OCI-LY7 (cell line): ENCODE results near the gene PDRG1.

Experiments
- CTCF ChIP-seq: fragments of 200-600 bp; sonication (generic); conservative IDR thresholded peaks from 2 replicates; pipeline ENCODE4 v1.5.1; 2014; ENCODE audit warnings: mild to moderate bottlenecking, antibody characterized with exemption, low read length, moderate library complexity, mixed read lengths
- EZH2phosphoT487 ChIP-seq: fragments of 200-600 bp; sonication (generic); IDR thresholded peaks from 2 replicates; pipeline ENCODE4 v1.6.1; 2018; ENCODE audit warnings: low read depth, borderline replicate concordance, mild to moderate bottlenecking, mixed run types, antibody characterized with exemption, low read length, moderate library complexity, mixed read lengths

GRCh38 chr20:31989030-31989645 lies 37.3 kb upstream of the PDRG1 start:
- TF ChIP-seq CTCF (no peak), EZH2phosphoT487 (no peak)
